Measurements from ENCODE around the gene SYNGAP1. TPM values are rescaled to one million over a fixed set of nuclear protein-coding genes. Genes with fewer than 3 reads are reported as not detected.

The SYNGAP1 gene
- total and polyA plus RNA-seq, 9 of the 15 experiments (the other 6 are each of a cell fraction or from before 2014, with no cell fraction given) = 0.01 to 22.8 (median 3.2) TPM

DNA sequence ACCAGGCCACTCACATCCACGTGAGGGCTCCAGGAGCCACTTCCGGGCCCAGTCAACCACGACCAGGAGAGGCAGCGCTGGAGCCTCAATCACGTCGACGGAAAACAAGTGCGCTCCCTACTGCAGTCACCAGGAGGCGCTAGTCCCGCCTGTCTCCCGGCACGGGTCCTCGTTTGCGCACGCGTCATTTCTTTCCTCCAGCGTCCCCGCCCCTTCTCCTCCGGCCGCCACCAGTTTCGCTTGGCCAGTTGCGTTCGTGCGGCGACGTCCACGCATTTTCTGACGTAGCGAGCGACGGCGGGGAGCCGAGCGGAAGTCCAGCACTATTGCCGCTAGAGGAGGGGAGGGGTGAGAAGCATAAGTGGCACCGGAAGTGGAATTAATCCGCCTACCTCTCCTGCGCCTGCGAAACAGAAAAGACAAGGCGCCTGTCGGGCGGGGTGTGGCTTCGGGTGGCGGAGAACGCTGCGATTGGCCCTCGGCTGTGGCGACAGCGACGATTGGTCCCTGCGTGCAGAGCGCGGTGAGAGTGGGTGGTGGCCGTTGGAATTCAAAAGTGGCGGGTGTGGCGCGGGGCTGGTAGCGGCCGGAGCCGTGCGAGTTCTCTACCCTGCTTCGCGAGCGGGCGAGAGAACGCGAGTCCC is 28.5 kb upstream of the SYNGAP1 start, which contains the start of gene KIFC1 (continued):
- TF ChIP-seq, protein P1, sequence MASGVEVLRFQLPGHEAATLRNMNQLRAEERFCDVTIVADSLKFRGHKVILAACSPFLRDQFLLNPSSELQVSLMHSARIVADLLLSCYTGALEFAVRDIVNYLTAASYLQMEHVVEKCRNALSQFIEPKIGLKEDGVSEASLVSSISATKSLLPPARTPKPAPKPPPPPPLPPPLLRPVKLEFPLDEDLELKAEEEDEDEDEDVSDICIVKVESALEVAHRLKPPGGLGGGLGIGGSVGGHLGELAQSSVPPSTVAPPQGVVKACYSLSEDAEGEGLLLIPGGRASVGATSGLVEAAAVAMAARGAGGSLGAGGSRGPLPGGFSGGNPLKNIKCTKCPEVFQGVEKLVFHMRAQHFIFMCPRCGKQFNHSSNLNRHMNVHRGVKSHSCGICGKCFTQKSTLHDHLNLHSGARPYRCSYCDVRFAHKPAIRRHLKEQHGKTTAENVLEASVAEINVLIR (CRISPR knock-in tag; IDR thresholded peaks at IDR 0.05) = peak; percentile 87
- TF ChIP-seq, protein P2, sequence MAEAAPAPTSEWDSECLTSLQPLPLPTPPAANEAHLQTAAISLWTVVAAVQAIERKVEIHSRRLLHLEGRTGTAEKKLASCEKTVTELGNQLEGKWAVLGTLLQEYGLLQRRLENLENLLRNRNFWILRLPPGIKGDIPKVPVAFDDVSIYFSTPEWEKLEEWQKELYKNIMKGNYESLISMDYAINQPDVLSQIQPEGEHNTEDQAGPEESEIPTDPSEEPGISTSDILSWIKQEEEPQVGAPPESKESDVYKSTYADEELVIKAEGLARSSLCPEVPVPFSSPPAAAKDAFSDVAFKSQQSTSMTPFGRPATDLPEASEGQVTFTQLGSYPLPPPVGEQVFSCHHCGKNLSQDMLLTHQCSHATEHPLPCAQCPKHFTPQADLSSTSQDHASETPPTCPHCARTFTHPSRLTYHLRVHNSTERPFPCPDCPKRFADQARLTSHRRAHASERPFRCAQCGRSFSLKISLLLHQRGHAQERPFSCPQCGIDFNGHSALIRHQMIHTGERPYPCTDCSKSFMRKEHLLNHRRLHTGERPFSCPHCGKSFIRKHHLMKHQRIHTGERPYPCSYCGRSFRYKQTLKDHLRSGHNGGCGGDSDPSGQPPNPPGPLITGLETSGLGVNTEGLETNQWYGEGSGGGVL (CRISPR knock-in tag; IDR thresholded peaks at IDR 0.05) = no peak
- TF ChIP-seq, protein P3, sequence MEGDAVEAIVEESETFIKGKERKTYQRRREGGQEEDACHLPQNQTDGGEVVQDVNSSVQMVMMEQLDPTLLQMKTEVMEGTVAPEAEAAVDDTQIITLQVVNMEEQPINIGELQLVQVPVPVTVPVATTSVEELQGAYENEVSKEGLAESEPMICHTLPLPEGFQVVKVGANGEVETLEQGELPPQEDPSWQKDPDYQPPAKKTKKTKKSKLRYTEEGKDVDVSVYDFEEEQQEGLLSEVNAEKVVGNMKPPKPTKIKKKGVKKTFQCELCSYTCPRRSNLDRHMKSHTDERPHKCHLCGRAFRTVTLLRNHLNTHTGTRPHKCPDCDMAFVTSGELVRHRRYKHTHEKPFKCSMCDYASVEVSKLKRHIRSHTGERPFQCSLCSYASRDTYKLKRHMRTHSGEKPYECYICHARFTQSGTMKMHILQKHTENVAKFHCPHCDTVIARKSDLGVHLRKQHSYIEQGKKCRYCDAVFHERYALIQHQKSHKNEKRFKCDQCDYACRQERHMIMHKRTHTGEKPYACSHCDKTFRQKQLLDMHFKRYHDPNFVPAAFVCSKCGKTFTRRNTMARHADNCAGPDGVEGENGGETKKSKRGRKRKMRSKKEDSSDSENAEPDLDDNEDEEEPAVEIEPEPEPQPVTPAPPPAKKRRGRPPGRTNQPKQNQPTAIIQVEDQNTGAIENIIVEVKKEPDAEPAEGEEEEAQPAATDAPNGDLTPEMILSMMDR (IDR thresholded peaks at IDR 0.05 in 2 of 3, conservative IDR thresholded peaks at IDR 0.05 in 1 of 3; ENCODE audit: insufficient read depth in 2 of 3, low read depth in 1 of 3, low read length in 3 of 3) = peak; percentile 99 to 100 (median 99)
- TF ChIP-seq ATF7 (IDR thresholded peaks at IDR 0.05) (peak; percentile 96), MYBL2 (IDR thresholded peaks at IDR 0.05; ENCODE audit: low read depth) (peak; percentile 100), MYBL2 (CRISPR knock-in tag; IDR thresholded peaks at IDR 0.05; ENCODE audit: borderline replicate concordance) (peak; percentile 99; the same call in 1 of the 2 replicates), SETDB1 (IDR thresholded peaks at IDR 0.05; ENCODE audit: low read length) (peak; percentile 35), MTA1 (IDR thresholded peaks at IDR 0.05; ENCODE audit: borderline replicate concordance) (peak; percentile 90; the same call in 1 of the 2 replicates), SAFB (IDR thresholded peaks at IDR 0.05; ENCODE audit: borderline replicate concordance, low read depth, low read length) (peak; percentile 45; the same call in 1 of the 2 replicates), NR4A1 (CRISPR knock-in tag; IDR thresholded peaks at IDR 0.05) (no peak), NR4A1 (tag; IDR thresholded peaks at IDR 0.05) (0 out of 2 replicates have a peak, but pooled peaks have one; percentile 16), ETV6 (IDR thresholded peaks at IDR 0.05; ENCODE audit: borderline replicate concordance in 1 of 2, low read depth in 2 of 2, low read length in 1 of 2) (peak; percentile 9 to 21; a peak in 2 of 4 replicates), ETV6 (CRISPR knock-in tag; IDR thresholded peaks at IDR 0.05; ENCODE audit: borderline replicate concordance) (no peak)
- TF ChIP-seq, protein P4, sequence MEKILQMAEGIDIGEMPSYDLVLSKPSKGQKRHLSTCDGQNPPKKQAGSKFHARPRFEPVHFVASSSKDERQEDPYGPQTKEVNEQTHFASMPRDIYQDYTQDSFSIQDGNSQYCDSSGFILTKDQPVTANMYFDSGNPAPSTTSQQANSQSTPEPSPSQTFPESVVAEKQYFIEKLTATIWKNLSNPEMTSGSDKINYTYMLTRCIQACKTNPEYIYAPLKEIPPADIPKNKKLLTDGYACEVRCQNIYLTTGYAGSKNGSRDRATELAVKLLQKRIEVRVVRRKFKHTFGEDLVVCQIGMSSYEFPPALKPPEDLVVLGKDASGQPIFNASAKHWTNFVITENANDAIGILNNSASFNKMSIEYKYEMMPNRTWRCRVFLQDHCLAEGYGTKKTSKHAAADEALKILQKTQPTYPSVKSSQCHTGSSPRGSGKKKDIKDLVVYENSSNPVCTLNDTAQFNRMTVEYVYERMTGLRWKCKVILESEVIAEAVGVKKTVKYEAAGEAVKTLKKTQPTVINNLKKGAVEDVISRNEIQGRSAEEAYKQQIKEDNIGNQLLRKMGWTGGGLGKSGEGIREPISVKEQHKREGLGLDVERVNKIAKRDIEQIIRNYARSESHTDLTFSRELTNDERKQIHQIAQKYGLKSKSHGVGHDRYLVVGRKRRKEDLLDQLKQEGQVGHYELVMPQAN (IDR thresholded peaks at IDR 0.05; ENCODE audit: borderline replicate concordance) = peak; percentile 97; the same call in 1 of the 2 replicates
